COLO668 (cell line): ENCODE measurements around the gene CYYR1.
"Not testable (repeated sequence)": the region's sequence is repeated elsewhere in the genome, so short reads cannot be mapped to it uniquely, and the experiment has no call there.

Experiments used
- DNase-seq: peaks from one replicate; lab custom pipeline; 2025; ENCODE audit not compliant: unreplicated experiment; lab: John Stamatoyannopoulos, UW

CYYR1 gene

GRCh38 chr21:26491663-26492062, 81.4 kb downstream of the CYYR1 start:
- no peak for DNase-seq

- DNase-seq: no peak
These were observed 82.3 kb downstream of the CYYR1 start for GRCh38 chr21:26490771-26491170.

GRCh38 chr21:26489781-26490180, 83.3 kb downstream of the CYYR1 start:
- DNase-seq: no peak

GRCh38 chr21:26487981-26488480, 85.1 kb downstream of the CYYR1 start:
- no peak for DNase-seq

DNA sequence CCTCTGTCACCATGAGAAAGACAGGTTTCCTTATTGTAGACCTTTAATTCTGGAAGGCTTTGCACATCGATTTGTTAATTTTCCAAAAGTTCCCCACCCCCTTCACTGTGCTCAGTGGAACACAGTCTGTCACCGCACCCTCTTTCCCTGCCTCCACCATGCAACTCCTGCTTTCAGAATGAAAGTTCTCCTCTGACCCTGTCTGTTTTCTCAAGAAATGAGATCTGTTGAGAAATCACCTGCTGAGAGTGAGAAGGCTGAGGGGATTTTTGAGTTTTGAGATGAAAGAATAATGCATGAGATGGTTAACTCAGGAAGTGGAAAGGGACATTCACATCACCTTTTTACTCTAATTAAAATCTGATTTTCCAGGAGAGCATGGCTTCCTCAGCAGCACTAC, 99.6 kb downstream of the CYYR1 start:
- DNase-seq: no peak

DNA sequence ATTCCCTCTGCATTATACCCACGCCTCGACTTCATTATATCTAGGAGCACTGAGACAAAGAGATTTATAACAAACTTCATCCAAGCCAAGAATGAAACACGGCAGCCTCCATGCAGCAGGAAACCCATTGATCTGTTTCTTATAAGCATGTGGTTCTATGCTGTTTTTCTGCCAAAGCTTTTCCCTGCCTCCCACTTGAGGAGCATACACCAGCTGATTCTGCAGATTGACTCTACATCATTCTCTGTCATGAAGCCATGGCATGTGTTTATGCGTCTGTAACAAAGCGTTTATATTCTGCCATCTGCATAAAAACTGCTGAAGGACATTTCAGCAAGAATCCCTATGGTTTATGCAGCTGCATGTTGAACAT, 102.0 kb downstream of the CYYR1 start:
- DNase-seq: no peak

DNA sequence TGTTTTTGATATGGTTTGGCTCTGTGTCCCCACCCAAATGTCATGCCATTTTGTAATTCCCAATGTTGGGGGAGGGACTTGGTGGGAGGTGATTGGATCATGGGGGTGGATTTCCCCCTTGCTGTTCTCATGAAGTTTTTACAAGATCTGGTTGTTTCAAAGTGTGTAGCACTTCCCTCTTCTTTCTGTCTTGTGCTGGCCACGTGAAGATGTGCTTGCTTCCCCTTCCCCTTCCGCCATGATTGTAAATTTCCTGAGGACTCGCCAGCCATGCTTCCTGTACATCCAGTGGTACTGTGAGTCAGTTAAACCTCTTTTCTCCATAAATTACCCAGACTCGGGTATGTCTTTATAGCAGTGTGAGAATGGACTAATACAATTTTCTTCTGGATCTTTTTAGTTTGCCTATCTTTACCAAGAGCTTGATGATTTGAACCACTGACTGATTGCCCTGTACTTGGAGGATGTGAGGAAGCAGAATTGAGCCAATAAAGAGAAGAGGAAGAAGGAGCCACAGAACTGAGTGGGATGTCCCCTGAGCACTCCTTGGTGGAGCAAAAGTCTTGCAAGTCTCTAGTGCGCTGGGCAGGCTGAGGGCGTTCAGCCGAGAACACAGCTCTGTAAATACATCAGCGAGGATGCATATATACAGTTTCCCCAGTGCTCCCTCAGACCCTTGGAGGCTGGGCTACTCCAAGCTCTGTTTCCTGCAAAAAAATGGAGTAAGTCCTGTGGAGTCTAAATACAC, 102.6 kb downstream of the CYYR1 start:
- no peak for DNase-seq

DNA sequence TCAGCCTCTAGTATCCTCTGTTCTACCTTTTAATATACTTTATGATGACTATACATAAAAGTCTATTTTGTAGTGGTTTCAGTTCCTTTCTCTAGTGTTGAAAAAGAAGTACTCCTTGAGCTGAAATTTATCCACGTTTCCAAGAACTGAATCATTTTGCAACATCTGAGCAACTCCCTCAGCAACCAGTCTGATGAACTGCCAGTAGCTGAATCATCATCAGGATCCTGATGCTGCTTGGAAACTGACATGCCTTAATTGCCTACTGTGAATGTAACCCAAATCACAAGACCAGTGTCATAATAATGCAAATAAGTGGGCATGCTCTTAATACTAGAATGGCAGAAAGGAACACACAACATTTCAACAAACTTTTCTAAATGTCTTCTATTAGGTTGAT, 103.3 kb downstream of the CYYR1 start:
- DNase-seq: no peak

DNA sequence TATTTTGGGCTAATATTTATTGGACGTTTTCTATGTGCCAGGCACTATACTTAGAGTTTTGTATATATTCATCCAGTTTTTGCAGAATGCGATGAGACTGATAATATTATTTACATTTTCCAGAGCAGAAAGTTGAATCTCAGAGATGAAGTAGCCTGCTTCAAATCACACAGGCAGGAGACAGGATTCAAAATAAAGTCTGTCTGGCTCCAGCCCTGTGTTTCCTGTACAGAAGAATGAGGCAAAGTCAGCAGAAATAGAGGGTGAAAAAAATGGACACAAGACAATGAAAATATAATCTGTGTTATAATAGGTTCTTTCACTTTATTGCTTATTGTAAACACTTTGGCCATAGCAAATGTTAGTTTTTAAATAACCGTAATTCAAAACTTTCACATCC, 107.2 kb downstream of the CYYR1 start:
- no peak for DNase-seq

GRCh38 chr21:26461500-26461899, 111.6 kb downstream of the CYYR1 start:
- no peak for DNase-seq

GRCh38 chr21:26460621-26461020, 112.5 kb downstream of the CYYR1 start:
- no peak for DNase-seq

GRCh38 chr21:26458854-26459253, 114.2 kb downstream of the CYYR1 start:
- not testable (repeated sequence) for DNase-seq

DNA sequence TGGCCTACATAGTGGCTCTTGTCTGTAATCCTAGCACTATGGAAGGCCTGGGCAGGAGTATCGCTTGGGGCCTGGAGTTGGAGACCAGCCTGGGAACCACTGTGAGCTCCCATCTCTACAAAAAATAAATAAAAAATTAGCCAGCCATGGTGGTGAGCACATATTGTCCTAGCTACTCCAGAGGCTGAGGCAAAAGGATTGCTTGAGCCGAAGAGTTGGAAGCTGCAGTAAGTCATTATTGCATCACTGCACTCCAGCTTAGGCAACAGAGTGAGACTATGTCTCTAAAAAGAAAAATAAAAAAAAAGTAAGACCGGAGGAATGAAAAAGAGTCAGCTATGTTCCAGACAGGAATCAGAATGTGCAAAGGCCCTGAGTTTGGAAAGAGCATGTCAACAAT, 115.3 kb downstream of the CYYR1 start:
- no peak for DNase-seq

GRCh38 chr21:26453267-26453666, 119.8 kb downstream of the CYYR1 start:
- DNase-seq: no peak

GRCh38 chr21:26451081-26451740, 121.9 kb downstream of the CYYR1 start:
- DNase-seq: no peak

DNA sequence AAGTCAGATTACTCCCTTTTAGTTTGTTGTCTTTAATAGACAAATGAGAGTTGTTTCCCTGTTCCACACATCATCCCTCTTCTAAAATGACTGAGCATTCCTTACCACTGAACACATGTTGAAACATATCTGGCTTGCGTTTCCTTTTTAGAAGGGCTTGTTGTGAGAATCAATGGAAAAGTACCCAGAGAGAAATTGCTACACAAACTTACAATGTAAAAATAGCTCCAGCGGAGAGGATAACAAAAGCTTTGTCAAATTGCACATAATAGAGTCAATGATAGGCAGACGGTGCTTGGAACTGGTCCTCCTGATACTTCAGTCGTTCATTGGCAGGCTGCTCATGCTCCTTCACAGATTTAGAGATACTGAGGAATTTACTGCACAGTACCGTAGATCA, 123.9 kb downstream of the CYYR1 start:
- DNase-seq: no peak

- no peak for DNase-seq
These were observed 124.3 kb downstream of the CYYR1 start for GRCh38 chr21:26448751-26449150.

GRCh38 chr21:26447932-26448475, 125.1 kb downstream of the CYYR1 start:
- DNase-seq: no peak

- no peak for DNase-seq
These were observed 127.6 kb downstream of the CYYR1 start for GRCh38 chr21:26445440-26445839.

GRCh38 chr21:26444646-26445045, 128.4 kb downstream of the CYYR1 start:
- DNase-seq: no peak

GRCh38 chr21:26443867-26444266, 129.2 kb downstream of the CYYR1 start:
- DNase-seq: no peak

GRCh38 chr21:26443291-26443690, 129.8 kb downstream of the CYYR1 start:
- DNase-seq: no peak
